GM12878 (cell line): ENCODE results near the gene SLC4A5. TPM values are rescaled to one million over a fixed set of nuclear protein-coding genes. Genes with fewer than 3 reads are reported as not detected.

Source experiments
- ATF7 ChIP-seq: fragments of 450-650 bp; IDR thresholded peaks from 2 replicates; pipeline ENCODE4 v1.6.1; 2016; ENCODE audit warnings: low read depth, mild to moderate bottlenecking
- CHD1 ChIP-seq: IDR thresholded peaks from 2 replicates; pipeline ENCODE4 v1.6.1; 2012; ENCODE audit warnings: low read depth, low read length, improper control_type of control experiment
- EED ChIP-seq: sonication (generic); IDR thresholded peaks from 2 replicates; pipeline ENCODE4 v1.6.1; 2016; ENCODE audit warnings: antibody characterized with exemption, low read depth
- HDAC6 ChIP-seq: fragments of 200-600 bp; sonication (generic); IDR thresholded peaks from one replicate; pipeline ENCODE4 v1.8.0; 2017; ENCODE audit warnings: antibody characterized with exemption; ENCODE audit not compliant: unreplicated experiment
- JUNB ChIP-seq: IDR thresholded peaks from 2 replicates; pipeline ENCODE4 v1.6.1; 2016; ENCODE audit warnings: antibody characterized with exemption, mild to moderate bottlenecking
- KAT2A ChIP-seq: conservative IDR thresholded peaks from 2 replicates; pipeline ENCODE4 v1.6.1; 2011; ENCODE audit warnings: low read depth, low read length; ENCODE audit not compliant: control insufficient read depth
- KDM1A ChIP-seq: fragments of 200-600 bp; sonication (generic); IDR thresholded peaks from 2 replicates; pipeline ENCODE4 v1.6.1; 2016; ENCODE audit warnings: borderline replicate concordance
- MEF2B ChIP-seq: fragments of 450-650 bp; IDR thresholded peaks from 2 replicates; pipeline ENCODE4 v1.6.1; 2018; ENCODE audit warnings: mild to moderate bottlenecking, moderate library complexity; ENCODE audit not compliant: partially characterized antibody, poor library complexity, severe bottlenecking
- MTA2 ChIP-seq: fragments of 450-650 bp; IDR thresholded peaks from 2 replicates; pipeline ENCODE4 v1.6.1; 2016; ENCODE audit warnings: low read depth, mild to moderate bottlenecking, moderate library complexity
- PAX8 ChIP-seq: fragments of 450-650 bp; IDR thresholded peaks from 2 replicates; pipeline ENCODE4 v1.6.1; 2017; ENCODE audit warnings: mild to moderate bottlenecking, moderate library complexity
- RAD51 ChIP-seq: fragments of 450-650 bp; IDR thresholded peaks from 2 replicates; pipeline ENCODE4 v1.6.1; 2016; ENCODE audit warnings: moderate library complexity, mild to moderate bottlenecking, inconsistent platforms
- RBBP5 ChIP-seq: fragments of 200-600 bp; sonication (generic); conservative IDR thresholded peaks from 2 replicates; pipeline ENCODE4 v1.6.1; 2016
- SMAD1 ChIP-seq: fragments of 450-650 bp; IDR thresholded peaks from 2 replicates; pipeline ENCODE4 v1.6.1; 2018; ENCODE audit warnings: mild to moderate bottlenecking, low read depth; ENCODE audit not compliant: partially characterized antibody
- TCF7 ChIP-seq: IDR thresholded peaks from 2 replicates; pipeline ENCODE4 v1.6.1; 2014; ENCODE audit warnings: antibody characterized with exemption, borderline replicate concordance
- WRNIP1 ChIP-seq: IDR thresholded peaks from 2 replicates; pipeline ENCODE4 v1.6.1; 2011; ENCODE audit warnings: low read depth, low read length, improper control_type of control experiment, borderline replicate concordance
- ZSCAN29 ChIP-seq: fragments of 450-650 bp; IDR thresholded peaks from 2 replicates; pipeline ENCODE4 v1.6.1; 2017; ENCODE audit warnings: mild to moderate bottlenecking, moderate library complexity
- polyA plus RNA-seq, 11 experiments: library from polyadenylated mRNA; depleted of rRNA in 4 of 11; unstranded in 6 of 11; stranded (reverse) in 5 of 11; fragments of >200 nt; fragmentation: Nextera tagmentation in 4 of 11; fragmentation: Illumina TruSeq in 1 of 11; extraction: Ambion mirVana in 4 of 11; extraction: Trizol in 1 of 11; gene quantifications; 1 replicate in 1 of 11; 2 replicates in 10 of 11; pipeline versions ENCODE4 v1.2.1 to v1.2.3, GENCODE V29; 2011 to 2016; ENCODE audit warnings: inconsistent platforms in 2 of 11, missing spikeins in 2 of 11, low read depth in 1 of 11
- total RNA-seq, 4 experiments: library from RNA; depleted of rRNA in 3 of 4; stranded (reverse); fragments of >200 nt in 3 of 4; fragmentation: Illumina TruSeq in 1 of 4; extraction: Trizol in 1 of 4; gene quantifications; 2 replicates each; pipeline versions ENCODE4 v1.2.1 to v1.2.3, GENCODE V29; 2013 to 2021
- TF ChIP-seq, protein P1 (sequence below): IDR thresholded peaks from 2 replicates; pipeline ENCODE4 v1.6.1; 2011; ENCODE audit warnings: low read depth, mild to moderate bottlenecking, low read length, moderate library complexity, borderline replicate concordance; ENCODE audit errors: extremely low read depth
- TF ChIP-seq, protein P2 (sequence below): fragments of 450-650 bp; IDR thresholded peaks from 2 replicates; pipeline ENCODE4 v1.6.1; 2017; ENCODE audit warnings: mild to moderate bottlenecking, moderate library complexity
- TF ChIP-seq, protein P3 (sequence below): IDR thresholded peaks from 2 replicates; pipeline ENCODE4 v1.6.1; 2012; ENCODE audit warnings: mild to moderate bottlenecking, low read depth, low read length
- TF ChIP-seq, protein P4 (sequence below): fragments of 450-650 bp; IDR thresholded peaks from 2 replicates; pipeline ENCODE4 v1.6.1; 2017; ENCODE audit warnings: low read depth, mild to moderate bottlenecking, moderate library complexity

The SLC4A5 gene
- total and polyA plus RNA-seq, 10 of the 15 experiments (the other 5 are each of a cell fraction or from before 2014, with no cell fraction given), result 0.15 to 4.7 (median 1.6) TPM

DNA sequence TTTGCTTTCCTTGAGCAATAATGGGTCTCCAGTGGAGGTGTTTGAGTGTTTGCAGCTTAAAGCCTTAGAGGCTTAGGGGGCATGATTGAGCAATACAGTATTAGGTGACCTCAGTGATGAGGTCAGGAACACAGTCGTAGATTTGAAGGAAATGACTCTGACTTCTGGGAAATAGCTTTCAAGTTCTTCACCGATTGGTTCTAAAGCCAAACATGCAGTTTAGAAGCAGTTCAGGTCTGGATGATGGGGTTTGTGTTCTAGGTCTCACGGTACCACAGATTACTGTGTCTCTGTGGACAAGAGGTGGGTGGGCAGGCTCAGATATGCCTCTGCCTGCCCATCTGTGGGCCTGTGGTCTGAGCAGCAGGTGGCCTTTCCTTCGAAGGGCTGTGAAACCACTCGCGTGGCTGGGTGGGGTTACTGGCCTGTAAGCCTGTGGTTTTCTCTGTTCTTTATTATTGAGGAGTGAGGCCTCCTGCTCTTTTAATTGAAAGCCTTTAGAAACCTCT lies 137.0 kb downstream of the SLC4A5 start (continued):
- TF ChIP-seq, protein P1, sequence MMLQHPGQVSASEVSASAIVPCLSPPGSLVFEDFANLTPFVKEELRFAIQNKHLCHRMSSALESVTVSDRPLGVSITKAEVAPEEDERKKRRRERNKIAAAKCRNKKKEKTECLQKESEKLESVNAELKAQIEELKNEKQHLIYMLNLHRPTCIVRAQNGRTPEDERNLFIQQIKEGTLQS, result no peak
- no peak for TF ChIP-seq ZSCAN29
- TF ChIP-seq MEF2B, result peak; percentile 52
- TF ChIP-seq, protein P2, sequence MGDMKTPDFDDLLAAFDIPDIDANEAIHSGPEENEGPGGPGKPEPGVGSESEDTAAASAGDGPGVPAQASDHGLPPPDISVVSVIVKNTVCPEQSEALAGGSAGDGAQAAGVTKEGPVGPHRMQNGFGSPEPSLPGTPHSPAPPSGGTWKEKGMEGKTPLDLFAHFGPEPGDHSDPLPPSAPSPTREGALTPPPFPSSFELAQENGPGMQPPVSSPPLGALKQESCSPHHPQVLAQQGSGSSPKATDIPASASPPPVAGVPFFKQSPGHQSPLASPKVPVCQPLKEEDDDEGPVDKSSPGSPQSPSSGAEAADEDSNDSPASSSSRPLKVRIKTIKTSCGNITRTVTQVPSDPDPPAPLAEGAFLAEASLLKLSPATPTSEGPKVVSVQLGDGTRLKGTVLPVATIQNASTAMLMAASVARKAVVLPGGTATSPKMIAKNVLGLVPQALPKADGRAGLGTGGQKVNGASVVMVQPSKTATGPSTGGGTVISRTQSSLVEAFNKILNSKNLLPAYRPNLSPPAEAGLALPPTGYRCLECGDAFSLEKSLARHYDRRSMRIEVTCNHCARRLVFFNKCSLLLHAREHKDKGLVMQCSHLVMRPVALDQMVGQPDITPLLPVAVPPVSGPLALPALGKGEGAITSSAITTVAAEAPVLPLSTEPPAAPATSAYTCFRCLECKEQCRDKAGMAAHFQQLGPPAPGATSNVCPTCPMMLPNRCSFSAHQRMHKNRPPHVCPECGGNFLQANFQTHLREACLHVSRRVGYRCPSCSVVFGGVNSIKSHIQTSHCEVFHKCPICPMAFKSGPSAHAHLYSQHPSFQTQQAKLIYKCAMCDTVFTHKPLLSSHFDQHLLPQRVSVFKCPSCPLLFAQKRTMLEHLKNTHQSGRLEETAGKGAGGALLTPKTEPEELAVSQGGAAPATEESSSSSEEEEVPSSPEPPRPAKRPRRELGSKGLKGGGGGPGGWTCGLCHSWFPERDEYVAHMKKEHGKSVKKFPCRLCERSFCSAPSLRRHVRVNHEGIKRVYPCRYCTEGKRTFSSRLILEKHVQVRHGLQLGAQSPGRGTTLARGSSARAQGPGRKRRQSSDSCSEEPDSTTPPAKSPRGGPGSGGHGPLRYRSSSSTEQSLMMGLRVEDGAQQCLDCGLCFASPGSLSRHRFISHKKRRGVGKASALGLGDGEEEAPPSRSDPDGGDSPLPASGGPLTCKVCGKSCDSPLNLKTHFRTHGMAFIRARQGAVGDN, result peak; percentile 97
- no peak for TF ChIP-seq KAT2A
- peak; percentile 31; the same call in 1 of the 2 replicates for TF ChIP-seq EED
- TF ChIP-seq WRNIP1, result peak; percentile 88; the same call in 1 of the 2 replicates
- TF ChIP-seq, protein P3, sequence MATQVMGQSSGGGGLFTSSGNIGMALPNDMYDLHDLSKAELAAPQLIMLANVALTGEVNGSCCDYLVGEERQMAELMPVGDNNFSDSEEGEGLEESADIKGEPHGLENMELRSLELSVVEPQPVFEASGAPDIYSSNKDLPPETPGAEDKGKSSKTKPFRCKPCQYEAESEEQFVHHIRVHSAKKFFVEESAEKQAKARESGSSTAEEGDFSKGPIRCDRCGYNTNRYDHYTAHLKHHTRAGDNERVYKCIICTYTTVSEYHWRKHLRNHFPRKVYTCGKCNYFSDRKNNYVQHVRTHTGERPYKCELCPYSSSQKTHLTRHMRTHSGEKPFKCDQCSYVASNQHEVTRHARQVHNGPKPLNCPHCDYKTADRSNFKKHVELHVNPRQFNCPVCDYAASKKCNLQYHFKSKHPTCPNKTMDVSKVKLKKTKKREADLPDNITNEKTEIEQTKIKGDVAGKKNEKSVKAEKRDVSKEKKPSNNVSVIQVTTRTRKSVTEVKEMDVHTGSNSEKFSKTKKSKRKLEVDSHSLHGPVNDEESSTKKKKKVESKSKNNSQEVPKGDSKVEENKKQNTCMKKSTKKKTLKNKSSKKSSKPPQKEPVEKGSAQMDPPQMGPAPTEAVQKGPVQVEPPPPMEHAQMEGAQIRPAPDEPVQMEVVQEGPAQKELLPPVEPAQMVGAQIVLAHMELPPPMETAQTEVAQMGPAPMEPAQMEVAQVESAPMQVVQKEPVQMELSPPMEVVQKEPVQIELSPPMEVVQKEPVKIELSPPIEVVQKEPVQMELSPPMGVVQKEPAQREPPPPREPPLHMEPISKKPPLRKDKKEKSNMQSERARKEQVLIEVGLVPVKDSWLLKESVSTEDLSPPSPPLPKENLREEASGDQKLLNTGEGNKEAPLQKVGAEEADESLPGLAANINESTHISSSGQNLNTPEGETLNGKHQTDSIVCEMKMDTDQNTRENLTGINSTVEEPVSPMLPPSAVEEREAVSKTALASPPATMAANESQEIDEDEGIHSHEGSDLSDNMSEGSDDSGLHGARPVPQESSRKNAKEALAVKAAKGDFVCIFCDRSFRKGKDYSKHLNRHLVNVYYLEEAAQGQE, result no peak
- TF ChIP-seq MTA2, result peak; percentile 75; the same call in 1 of the 2 replicates
- TF ChIP-seq JUNB, result 0 out of 2 replicates have a peak, but pooled peaks have one; percentile 37
- TF ChIP-seq, protein P4, sequence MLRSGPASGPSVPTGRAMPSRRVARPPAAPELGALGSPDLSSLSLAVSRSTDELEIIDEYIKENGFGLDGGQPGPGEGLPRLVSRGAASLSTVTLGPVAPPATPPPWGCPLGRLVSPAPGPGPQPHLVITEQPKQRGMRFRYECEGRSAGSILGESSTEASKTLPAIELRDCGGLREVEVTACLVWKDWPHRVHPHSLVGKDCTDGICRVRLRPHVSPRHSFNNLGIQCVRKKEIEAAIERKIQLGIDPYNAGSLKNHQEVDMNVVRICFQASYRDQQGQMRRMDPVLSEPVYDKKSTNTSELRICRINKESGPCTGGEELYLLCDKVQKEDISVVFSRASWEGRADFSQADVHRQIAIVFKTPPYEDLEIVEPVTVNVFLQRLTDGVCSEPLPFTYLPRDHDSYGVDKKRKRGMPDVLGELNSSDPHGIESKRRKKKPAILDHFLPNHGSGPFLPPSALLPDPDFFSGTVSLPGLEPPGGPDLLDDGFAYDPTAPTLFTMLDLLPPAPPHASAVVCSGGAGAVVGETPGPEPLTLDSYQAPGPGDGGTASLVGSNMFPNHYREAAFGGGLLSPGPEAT, result no peak; the same call in 1 of the 2 replicates
- no peak for TF ChIP-seq KDM1A
- TF ChIP-seq SMAD1, result no peak
- no peak for TF ChIP-seq TCF7
- TF ChIP-seq RBBP5, result no peak
- TF ChIP-seq CHD1, result no peak
- no peak for TF ChIP-seq PAX8
- TF ChIP-seq HDAC6, result no peak
- TF ChIP-seq RAD51, result no peak
- TF ChIP-seq ATF7, result peak; percentile 61; the same call in 1 of the 2 replicates
